Measurements from ENCODE around the gene PGM2.

PGM2 gene

GRCh38 chr4:37797923-37798322, 28.6 kb upstream of the PGM2 start:
- H3K18ac ChIP-seq (ENCODE audit: low read length), result no peak overlapping the region
- no peak for DNase-seq (ENCODE audit: low spot score)
- H3K27ac ChIP-seq (replicated peaks; ENCODE audit: low read length), result no peak overlapping the region
- no peak overlapping the region for H3K4ac ChIP-seq (ENCODE audit: low read length)
- H3K27me3 ChIP-seq (ENCODE audit: control insufficient read depth in 3 of 3, insufficient read depth in 3 of 3, low read depth in 1 of 3, low read length in 3 of 3), result peaks cover 0 to 8% (median 0%) of the 10 kb centered on the region in 3 experiments
- H3K14ac ChIP-seq (ENCODE audit: low read length), result no peak overlapping the region
- H3K9ac ChIP-seq (ENCODE audit: low read depth, low read length, poor library complexity), result no peak overlapping the region
- no peak overlapping the region for H2AK5ac ChIP-seq (ENCODE audit: low read depth, low read length)
- no peak overlapping the region for H2BK15ac ChIP-seq (ENCODE audit: low read length)
- H3K4me3 ChIP-seq (ENCODE audit: low read length in 2 of 2), result no peak overlapping the region
- H3K79me1 ChIP-seq (ENCODE audit: low read depth, low read length), result no peaks in the 10 kb centered on the region
- H4K91ac ChIP-seq (ENCODE audit: low read depth, low read length, poor library complexity), result no peak overlapping the region
- H3K4me2 ChIP-seq (ENCODE audit: insufficient read depth, low read length, poor library complexity, severe bottlenecking), result no peak overlapping the region
- no peak overlapping the region for H3K23ac ChIP-seq (ENCODE audit: low read depth, low read length, poor library complexity)
- WGBS, 2 donors (ENCODE audit: extremely low coverage in 2 of 2, insufficient read length in 2 of 2, insufficient replicate concordance in 1 of 2), result no CpG with 5 or more reads among the region's 2 CpGs
- H2BK5ac ChIP-seq (ENCODE audit: low read length), result no peak overlapping the region
- H3K36me3 ChIP-seq (replicated peaks in 1 of 2; ENCODE audit: control insufficient read depth in 2 of 2, insufficient read depth in 2 of 2, low read length in 2 of 2), result no peaks in the 10 kb centered on the region
- H3K4me1 ChIP-seq (ENCODE audit: control insufficient read depth in 2 of 2, insufficient read depth in 1 of 2, low read depth in 1 of 2, low read length in 2 of 2), result no peaks in the 10 kb centered on the region
- H4K8ac ChIP-seq (ENCODE audit: low read depth, low read length), result no peak overlapping the region
- H2BK12ac ChIP-seq (ENCODE audit: low read length), result no peak overlapping the region
- H2BK120ac ChIP-seq (ENCODE audit: low read depth, low read length), result no peak overlapping the region
- peaks cover 0 to 3% of the 10 kb centered on the region in 2 donors for H3K9me3 ChIP-seq (replicated peaks in 1 of 2; ENCODE audit: control insufficient read depth in 2 of 2, insufficient read depth in 1 of 2, low read depth in 1 of 2, low read length in 2 of 2)
- no peak overlapping the region for H2AFZ ChIP-seq (ENCODE audit: low read length)

GRCh38 chr4:37798616-37799015, 27.9 kb upstream of the PGM2 start:
- H3K4ac ChIP-seq (ENCODE audit: low read length), result no peak overlapping the region
- peaks cover 0 to 8% (median 0%) of the 10 kb centered on the region in 3 experiments for H3K27me3 ChIP-seq (ENCODE audit: control insufficient read depth in 3 of 3, insufficient read depth in 3 of 3, low read depth in 1 of 3, low read length in 3 of 3)
- DNase-seq (ENCODE audit: low spot score), result no peak
- no peak overlapping the region for H2BK15ac ChIP-seq (ENCODE audit: low read length)
- no peak overlapping the region for H3K18ac ChIP-seq (ENCODE audit: low read length)
- no peak overlapping the region for H3K14ac ChIP-seq (ENCODE audit: low read length)
- no peak overlapping the region for H3K23ac ChIP-seq (ENCODE audit: low read depth, low read length, poor library complexity)
- H3K4me3 ChIP-seq (ENCODE audit: low read length in 2 of 2), result no peak overlapping the region
- H2AK5ac ChIP-seq (ENCODE audit: low read depth, low read length), result no peak overlapping the region
- no peaks in the 10 kb centered on the region for H3K36me3 ChIP-seq (replicated peaks in 1 of 2; ENCODE audit: control insufficient read depth in 2 of 2, insufficient read depth in 2 of 2, low read length in 2 of 2)
- H3K27ac ChIP-seq (replicated peaks; ENCODE audit: low read length), result no peak overlapping the region
- H2BK12ac ChIP-seq (ENCODE audit: low read length), result no peak overlapping the region
- H3K4me1 ChIP-seq (ENCODE audit: control insufficient read depth in 2 of 2, insufficient read depth in 1 of 2, low read depth in 1 of 2, low read length in 2 of 2), result no peaks in the 10 kb centered on the region
- H2AFZ ChIP-seq (ENCODE audit: low read length), result no peak overlapping the region
- H2BK5ac ChIP-seq (ENCODE audit: low read length), result no peak overlapping the region
- H4K8ac ChIP-seq (ENCODE audit: low read depth, low read length), result no peak overlapping the region
- H3K9me3 ChIP-seq (replicated peaks in 1 of 2; ENCODE audit: control insufficient read depth in 2 of 2, insufficient read depth in 1 of 2, low read depth in 1 of 2, low read length in 2 of 2), result peaks cover 0 to under 1% of the 10 kb centered on the region in 2 donors
- H3K4me2 ChIP-seq (ENCODE audit: insufficient read depth, low read length, poor library complexity, severe bottlenecking), result no peak overlapping the region
- H3K9ac ChIP-seq (ENCODE audit: low read depth, low read length, poor library complexity), result no peak overlapping the region
- H3K79me1 ChIP-seq (ENCODE audit: low read depth, low read length), result no peaks in the 10 kb centered on the region
- H2BK120ac ChIP-seq (ENCODE audit: low read depth, low read length), result no peak overlapping the region
- no peak overlapping the region for H4K91ac ChIP-seq (ENCODE audit: low read depth, low read length, poor library complexity)

- H3K27ac ChIP-seq (replicated peaks; ENCODE audit: low read length), result no peak overlapping the region
- no peaks in the 10 kb centered on the region for H3K4me1 ChIP-seq (ENCODE audit: control insufficient read depth in 2 of 2, insufficient read depth in 1 of 2, low read depth in 1 of 2, low read length in 2 of 2)
- no peak overlapping the region for H3K4me3 ChIP-seq (ENCODE audit: low read length in 2 of 2)
- H2BK5ac ChIP-seq (ENCODE audit: low read length), result no peak overlapping the region
- no peak overlapping the region for H3K23ac ChIP-seq (ENCODE audit: low read depth, low read length, poor library complexity)
- no peak overlapping the region for H3K4ac ChIP-seq (ENCODE audit: low read length)
- H3K9me3 ChIP-seq (replicated peaks in 1 of 2; ENCODE audit: control insufficient read depth in 2 of 2, insufficient read depth in 1 of 2, low read depth in 1 of 2, low read length in 2 of 2), result no peaks in the 10 kb centered on the region
- no peak overlapping the region for H2AK5ac ChIP-seq (ENCODE audit: low read depth, low read length)
- no CpG with 5 or more reads among the region's 4 CpGs for WGBS, 2 donors (ENCODE audit: extremely low coverage in 2 of 2, insufficient read length in 2 of 2, insufficient replicate concordance in 1 of 2)
- H3K4me2 ChIP-seq (ENCODE audit: insufficient read depth, low read length, poor library complexity, severe bottlenecking), result no peak overlapping the region
- no peak overlapping the region for H2BK120ac ChIP-seq (ENCODE audit: low read depth, low read length)
- no peaks in the 10 kb centered on the region for H3K36me3 ChIP-seq (replicated peaks in 1 of 2; ENCODE audit: control insufficient read depth in 2 of 2, insufficient read depth in 2 of 2, low read length in 2 of 2)
- no peak for DNase-seq (ENCODE audit: low spot score)
- peaks cover 0 to 8% (median 0%) of the 10 kb centered on the region in 3 experiments for H3K27me3 ChIP-seq (ENCODE audit: control insufficient read depth in 3 of 3, insufficient read depth in 3 of 3, low read depth in 1 of 3, low read length in 3 of 3)
- no peak overlapping the region for H4K91ac ChIP-seq (ENCODE audit: low read depth, low read length, poor library complexity)
- no peak overlapping the region for H3K14ac ChIP-seq (ENCODE audit: low read length)
- H3K18ac ChIP-seq (ENCODE audit: low read length), result no peak overlapping the region
- H3K79me1 ChIP-seq (ENCODE audit: low read depth, low read length), result no peaks in the 10 kb centered on the region
- no peak overlapping the region for H2BK12ac ChIP-seq (ENCODE audit: low read length)
- no peak overlapping the region for H4K8ac ChIP-seq (ENCODE audit: low read depth, low read length)
- no peak overlapping the region for H2BK15ac ChIP-seq (ENCODE audit: low read length)
- H2AFZ ChIP-seq (ENCODE audit: low read length), result no peak overlapping the region
- H3K9ac ChIP-seq (ENCODE audit: low read depth, low read length, poor library complexity), result no peak overlapping the region
Observed at GRCh38 chr4:37799941-37800554, 26.4 kb upstream of the PGM2 start.

DNA sequence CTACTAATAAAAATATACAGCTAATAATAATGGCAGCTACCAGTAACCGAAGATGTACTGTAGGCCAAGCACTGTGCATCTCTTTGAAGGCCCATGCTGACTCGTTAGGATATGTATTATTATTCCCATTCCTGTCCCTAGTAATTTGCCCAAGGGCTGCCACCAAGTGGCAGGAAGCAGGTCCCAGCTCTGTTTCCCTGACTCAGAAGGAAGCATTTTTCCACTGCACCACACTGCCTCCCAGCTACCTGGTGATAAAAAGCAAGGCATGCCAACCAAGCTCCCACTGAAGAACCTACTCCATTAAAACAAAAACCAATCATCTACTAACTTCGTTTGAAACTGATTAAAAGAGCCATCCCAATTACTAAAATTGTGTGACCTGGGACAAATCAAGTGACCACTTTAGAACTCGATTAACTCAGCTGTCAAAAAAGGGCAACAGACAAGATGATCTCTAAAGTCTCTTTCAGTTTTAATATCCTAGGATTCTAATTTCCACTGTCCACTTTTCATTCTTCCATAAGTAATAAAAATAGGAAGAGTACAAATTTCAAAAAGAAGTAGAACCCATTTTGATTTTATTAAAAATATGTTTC, 24.3 kb upstream of the PGM2 start:
- no peaks in the 10 kb centered on the region for H3K4me1 ChIP-seq (ENCODE audit: control insufficient read depth in 2 of 2, insufficient read depth in 1 of 2, low read depth in 1 of 2, low read length in 2 of 2)
- no peak overlapping the region for H2AFZ ChIP-seq (ENCODE audit: low read length)
- no peak overlapping the region for H3K4ac ChIP-seq (ENCODE audit: low read length)
- H2BK5ac ChIP-seq (ENCODE audit: low read length), result no peak overlapping the region
- no peak overlapping the region for H3K18ac ChIP-seq (ENCODE audit: low read length)
- H3K4me2 ChIP-seq (ENCODE audit: insufficient read depth, low read length, poor library complexity, severe bottlenecking), result no peak overlapping the region
- peaks cover 0 to 5% (median 0%) of the 10 kb centered on the region in 3 experiments for H3K27me3 ChIP-seq (ENCODE audit: control insufficient read depth in 3 of 3, insufficient read depth in 3 of 3, low read depth in 1 of 3, low read length in 3 of 3)
- no peak overlapping the region for H2AK5ac ChIP-seq (ENCODE audit: low read depth, low read length)
- no peak overlapping the region for H4K91ac ChIP-seq (ENCODE audit: low read depth, low read length, poor library complexity)
- no peak overlapping the region for H3K14ac ChIP-seq (ENCODE audit: low read length)
- peak; percentile 15 for DNase-seq (ENCODE audit: low spot score)
- H2BK120ac ChIP-seq (ENCODE audit: low read depth, low read length), result no peak overlapping the region
- no peaks in the 10 kb centered on the region for H3K9me3 ChIP-seq (replicated peaks in 1 of 2; ENCODE audit: control insufficient read depth in 2 of 2, insufficient read depth in 1 of 2, low read depth in 1 of 2, low read length in 2 of 2)
- no peak overlapping the region for H4K8ac ChIP-seq (ENCODE audit: low read depth, low read length)
- H3K23ac ChIP-seq (ENCODE audit: low read depth, low read length, poor library complexity), result no peak overlapping the region
- no CpG with 5 or more reads among the region's 4 CpGs for WGBS, 2 donors (ENCODE audit: extremely low coverage in 2 of 2, insufficient read length in 2 of 2, insufficient replicate concordance in 1 of 2)
- no peak overlapping the region for H3K9ac ChIP-seq (ENCODE audit: low read depth, low read length, poor library complexity)
- H2BK15ac ChIP-seq (ENCODE audit: low read length), result no peak overlapping the region
- H3K36me3 ChIP-seq (replicated peaks in 1 of 2; ENCODE audit: control insufficient read depth in 2 of 2, insufficient read depth in 2 of 2, low read length in 2 of 2), result no peaks in the 10 kb centered on the region
- no peak overlapping the region for H3K4me3 ChIP-seq (ENCODE audit: low read length in 2 of 2)
- H3K27ac ChIP-seq (replicated peaks; ENCODE audit: low read length), result no peak overlapping the region
- H3K79me1 ChIP-seq (ENCODE audit: low read depth, low read length), result no peaks in the 10 kb centered on the region
- no peak overlapping the region for H2BK12ac ChIP-seq (ENCODE audit: low read length)

Data from neuronal stem cell (in vitro differentiated cells).